Large intestine (tissue), 3 donors: Measurements from ENCODE around the gene TBRG4. TPM values are rescaled to one million over a fixed set of nuclear protein-coding genes. Genes with fewer than 3 reads are reported as not detected.
A peak's percentile ranks its signal among the peaks of the same experiment; 100 is the strongest.

ENCODE experiments used
- DNase-seq, 2 donors: peaks; one replicate each; pipeline versions ENCODE4 v3.0.0 to v3.0.0-alpha.2; 2013
- H3K27ac ChIP-seq: one replicate; pipeline ENCODE4 v1.5.1; 2013; ENCODE audit warnings: low read length
- H3K27me3 ChIP-seq: 2 replicates; pipeline ENCODE4 v1.6.1; 2013; ENCODE audit warnings: low read length; ENCODE audit not compliant: control insufficient read depth, insufficient read depth
- H3K36me3 ChIP-seq: 2 replicates; pipeline ENCODE4 v1.6.1; 2013; ENCODE audit warnings: low read length; ENCODE audit not compliant: control insufficient read depth, insufficient read depth
- H3K4me1 ChIP-seq: one replicate; pipeline ENCODE4 v1.6.1; 2013; ENCODE audit warnings: low read length; ENCODE audit not compliant: control insufficient read depth, insufficient read depth
- H3K4me3 ChIP-seq: one replicate; pipeline ENCODE4 v1.5.1; 2013; ENCODE audit warnings: low read length
- H3K9me3 ChIP-seq: one replicate; pipeline ENCODE4 v1.6.1; 2013; ENCODE audit warnings: mild to moderate bottlenecking, low read depth, low read length, moderate library complexity; ENCODE audit not compliant: control insufficient read depth
- WGBS: methylation state at CpG from one replicate; pipeline ENCODE4 v1.1.5; 2013; ENCODE audit warnings: low lambda C conversion rate; ENCODE audit not compliant: insufficient coverage; 5-methylcytosine and 5-hydroxymethylcytosine counted together
- polyA plus RNA-seq: library from polyadenylated mRNA; unstranded; fragments of 120-200 nt; gene quantifications from one replicate; pipeline ENCODE4 v1.2.1, GENCODE V29; 2013

TBRG4 gene
- polyA plus RNA-seq, 1 donor, result 67.4 TPM

GRCh38 chr7:45146531-45147379, 35.3 kb upstream of the TBRG4 start:
- DNase-seq, result no peak
- Histone ChIP-seq H3K9me3 (no peaks in the 10 kb centered on the region), H3K4me3 (no peak overlapping the region), H3K27me3 (peaks cover 16% of the 10 kb centered on the region), H3K4me1 (no peaks in the 10 kb centered on the region), H3K27ac (no peak overlapping the region), H3K36me3 (no peaks in the 10 kb centered on the region)
- no CpG with 5 or more reads among the region's 19 CpGs for WGBS

- Histone ChIP-seq H3K36me3 (no peaks in the 10 kb centered on the region), H3K4me1 (no peaks in the 10 kb centered on the region), H3K27ac (no peak overlapping the region), H3K27me3 (peaks cover 16% of the 10 kb centered on the region), H3K4me3 (no peak overlapping the region), H3K9me3 (no peaks in the 10 kb centered on the region)
- no CpG with 5 or more reads among the region's 7 CpGs for WGBS
- DNase-seq, result no peak
Observed at GRCh38 chr7:45145881-45146280, 34.4 kb upstream of the TBRG4 start.

DNA sequence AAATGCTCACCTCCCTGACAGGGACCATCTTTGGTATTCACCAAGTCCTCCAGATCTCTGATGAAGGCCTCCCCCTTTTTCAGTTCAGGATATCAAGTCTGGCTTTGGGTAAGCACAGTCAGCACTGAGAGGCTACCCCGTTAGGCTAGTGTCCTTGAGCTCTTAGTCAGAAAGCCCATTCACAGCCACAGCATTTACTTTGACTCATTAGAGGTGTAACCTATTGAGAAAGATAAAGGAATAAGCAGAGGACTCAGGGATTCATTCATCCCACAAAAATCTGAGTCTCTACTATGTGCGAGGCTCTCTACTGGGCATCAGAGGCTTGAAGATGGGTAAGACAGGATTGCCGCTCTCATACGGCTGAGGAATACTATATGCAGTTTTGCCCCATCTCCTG, 32.1 kb upstream of the TBRG4 start:
- peaks cover 8% of the 10 kb centered on the region for H3K27me3 ChIP-seq
- no peaks in the 10 kb centered on the region for H3K36me3 ChIP-seq
- DNase-seq, result no peak
- H3K9me3 ChIP-seq, result no peaks in the 10 kb centered on the region
- H3K4me3 ChIP-seq, result no peak overlapping the region
- no CpG with 5 or more reads among the region's 4 CpGs for WGBS
- no peak overlapping the region for H3K27ac ChIP-seq
- no peaks in the 10 kb centered on the region for H3K4me1 ChIP-seq

DNA sequence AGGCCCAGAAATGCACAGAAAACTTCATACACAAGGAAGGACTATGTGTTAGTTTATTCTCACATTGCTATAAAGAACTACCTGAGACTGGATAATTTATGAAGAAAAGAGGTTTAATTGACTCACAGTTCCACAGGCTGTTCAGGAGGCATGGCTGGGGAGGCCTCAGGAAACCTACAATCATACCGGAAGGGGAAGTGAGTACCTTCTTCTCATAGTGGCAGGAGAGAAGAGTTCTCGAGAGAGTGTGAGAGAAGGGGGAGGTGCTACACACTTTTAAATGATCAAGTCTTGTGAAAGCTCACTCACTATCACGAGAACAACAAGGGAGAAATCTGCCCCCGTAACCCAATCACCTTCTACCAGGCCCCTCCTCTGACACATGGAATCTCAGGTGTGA, 29.3 kb upstream of the TBRG4 start:
- no CpG with 5 or more reads among the region's 4 CpGs for WGBS
- H3K4me3 ChIP-seq, result no peak overlapping the region
- H3K4me1 ChIP-seq, result peaks cover 11% of the 10 kb centered on the region
- no peaks in the 10 kb centered on the region for H3K36me3 ChIP-seq
- no peak overlapping the region for H3K27ac ChIP-seq
- no peaks in the 10 kb centered on the region for H3K27me3 ChIP-seq
- no peaks in the 10 kb centered on the region for H3K9me3 ChIP-seq
- no peak for DNase-seq

DNA sequence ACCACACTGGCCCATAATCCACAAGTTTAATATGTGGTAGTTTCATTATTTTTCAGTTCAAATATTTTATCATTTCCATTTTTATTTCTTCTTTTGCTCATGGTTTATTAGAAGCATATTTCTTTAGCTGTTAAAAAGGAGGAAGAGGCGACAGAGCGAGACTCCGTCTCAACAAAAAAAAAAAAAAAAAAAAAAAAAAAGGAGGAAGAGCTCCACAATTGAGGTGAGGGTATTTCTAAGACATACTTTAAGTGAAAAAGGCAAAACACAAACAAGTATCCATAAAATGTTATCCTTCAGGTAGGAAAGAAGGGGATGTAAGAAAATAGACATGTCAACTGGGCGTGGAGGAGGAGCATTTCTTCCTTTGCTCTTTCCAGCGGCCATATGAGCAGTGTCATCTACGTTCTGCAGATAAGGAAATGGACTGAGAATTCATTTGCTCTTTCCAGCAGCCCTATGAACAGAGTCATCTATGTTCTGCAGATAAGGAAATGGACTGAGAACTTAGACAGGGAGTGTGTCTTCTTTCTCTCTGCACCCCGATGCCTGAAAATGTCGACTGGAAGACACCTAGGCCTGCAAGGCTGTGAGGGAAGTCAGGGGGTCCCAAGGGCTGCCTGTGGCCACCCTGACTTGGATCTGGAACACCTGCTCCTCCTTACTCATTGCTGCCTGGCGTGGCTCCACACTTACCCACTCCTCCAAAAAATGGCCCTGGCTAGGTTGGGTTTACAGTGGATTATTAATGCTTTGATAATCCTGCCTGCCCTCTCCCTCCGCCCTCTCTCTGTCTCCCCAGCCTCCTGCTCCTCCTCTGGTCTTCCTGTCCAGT, 27.2 kb upstream of the TBRG4 start:
- peak overlapping the region; percentile 48 for H3K27ac ChIP-seq
- 96% methylated on average over 4 of the region's 10 CpGs for WGBS

GRCh38 chr7:45136106-45137060, 24.9 kb upstream of the TBRG4 start:
- Histone ChIP-seq H3K9me3 (no peaks in the 10 kb centered on the region), H3K36me3 (no peaks in the 10 kb centered on the region), H3K4me1 (peaks cover 11% of the 10 kb centered on the region), H3K27me3 (no peaks in the 10 kb centered on the region), H3K4me3 (no peak overlapping the region), H3K27ac (peak overlapping the region; percentile 8)
- DNase-seq, result peak; percentile 63 to 75
- 50% methylated on average over 2 of the region's 9 CpGs for WGBS

More for the DNA sequence above, 27.2 kb upstream of the TBRG4 start:
- peaks cover 11% of the 10 kb centered on the region for H3K4me1 ChIP-seq
- H3K27me3 ChIP-seq, result no peaks in the 10 kb centered on the region
- no peaks in the 10 kb centered on the region for H3K9me3 ChIP-seq
- H3K36me3 ChIP-seq, result no peaks in the 10 kb centered on the region
- DNase-seq, result peak; percentile 50 to 68
- no peak overlapping the region for H3K4me3 ChIP-seq

DNA sequence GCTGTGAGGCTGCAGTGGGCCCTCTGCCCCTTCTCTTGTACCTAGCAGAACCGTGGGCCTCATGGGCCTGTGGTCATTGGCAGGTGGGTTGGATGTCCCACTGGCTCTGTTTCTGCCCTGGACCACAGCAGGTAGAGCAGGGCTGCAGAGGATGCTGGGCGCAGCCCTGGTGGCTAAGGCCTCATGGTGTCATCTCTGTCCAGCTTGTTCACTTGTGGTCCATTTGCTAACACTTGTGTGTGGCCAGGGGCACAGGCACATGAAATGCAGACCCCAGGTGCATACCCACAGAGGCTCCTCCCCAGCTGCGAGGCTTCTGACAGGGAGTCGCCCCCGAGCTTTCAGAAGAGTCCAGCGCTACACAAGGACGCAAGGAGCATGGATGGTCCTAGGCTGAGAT, 22.4 kb upstream of the TBRG4 start:
- DNase-seq, result no peak
- H3K9me3 ChIP-seq, result no peaks in the 10 kb centered on the region
- H3K27me3 ChIP-seq, result no peaks in the 10 kb centered on the region
- no CpG with 5 or more reads among the region's 7 CpGs for WGBS
- H3K4me1 ChIP-seq, result peaks cover 11% of the 10 kb centered on the region
- no peak overlapping the region for H3K4me3 ChIP-seq
- no peak overlapping the region for H3K27ac ChIP-seq
- no peaks in the 10 kb centered on the region for H3K36me3 ChIP-seq

- Histone ChIP-seq H3K27me3 (no peaks in the 10 kb centered on the region), H3K27ac (no peak overlapping the region), H3K9me3 (no peaks in the 10 kb centered on the region), H3K36me3 (no peaks in the 10 kb centered on the region), H3K4me3 (no peak overlapping the region), H3K4me1 (peaks cover 11% of the 10 kb centered on the region)
- WGBS, result no CpG with 5 or more reads among the region's 4 CpGs
- no peak for DNase-seq
Observed at GRCh38 chr7:45133352-45133751, 21.9 kb upstream of the TBRG4 start.

DNA sequence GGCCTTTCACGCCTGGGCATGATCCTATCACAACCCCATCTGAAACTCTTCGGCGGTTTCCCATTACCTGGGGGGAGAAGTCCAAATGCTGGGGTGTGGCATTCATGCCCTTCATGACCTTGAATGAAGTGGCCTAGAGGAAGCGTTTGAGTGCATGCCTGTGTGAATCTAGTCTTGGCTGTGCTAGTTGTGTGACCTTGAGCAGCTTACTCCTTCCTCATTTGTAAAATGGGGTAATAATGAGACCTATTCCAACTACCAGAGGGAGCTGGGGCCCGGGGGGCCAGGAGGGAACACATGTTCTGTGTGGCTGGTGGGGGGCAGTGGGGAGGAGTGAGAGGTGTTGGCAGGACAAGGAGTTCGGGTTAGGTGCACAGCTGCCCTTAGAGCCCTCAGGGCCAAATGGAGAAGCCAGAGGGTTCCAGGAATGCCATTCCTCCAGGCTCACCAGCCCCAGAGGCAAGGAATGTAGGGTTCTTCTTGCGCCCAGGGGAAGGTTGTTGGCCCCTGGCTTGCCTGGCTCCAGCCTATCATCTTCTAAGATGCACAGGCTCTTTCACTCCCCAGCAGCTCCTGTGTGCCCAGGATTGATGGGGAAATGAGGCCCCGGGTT, 21.3 kb upstream of the TBRG4 start:
- Histone ChIP-seq H3K27me3 (no peaks in the 10 kb centered on the region), H3K4me1 (peaks cover 11% of the 10 kb centered on the region)

More for the DNA sequence above, 21.3 kb upstream of the TBRG4 start:
- Histone ChIP-seq H3K9me3 (no peaks in the 10 kb centered on the region), H3K27ac (no peak overlapping the region), H3K36me3 (no peaks in the 10 kb centered on the region), H3K4me3 (no peak overlapping the region)
- no CpG with 5 or more reads among the region's 8 CpGs for WGBS
- no peak for DNase-seq
